ENCODE measurements around the gene NCDN. TPM values are rescaled to one million over a fixed set of nuclear protein-coding genes. Genes with fewer than 3 reads are reported as not detected.
"Not testable (repeated sequence)": the region's sequence is repeated elsewhere in the genome, so short reads cannot be mapped to it uniquely, and the experiment has no call there.

The NCDN gene
- total RNA-seq, 1 donor from 2014 or later, result 95.3 TPM

DNA sequence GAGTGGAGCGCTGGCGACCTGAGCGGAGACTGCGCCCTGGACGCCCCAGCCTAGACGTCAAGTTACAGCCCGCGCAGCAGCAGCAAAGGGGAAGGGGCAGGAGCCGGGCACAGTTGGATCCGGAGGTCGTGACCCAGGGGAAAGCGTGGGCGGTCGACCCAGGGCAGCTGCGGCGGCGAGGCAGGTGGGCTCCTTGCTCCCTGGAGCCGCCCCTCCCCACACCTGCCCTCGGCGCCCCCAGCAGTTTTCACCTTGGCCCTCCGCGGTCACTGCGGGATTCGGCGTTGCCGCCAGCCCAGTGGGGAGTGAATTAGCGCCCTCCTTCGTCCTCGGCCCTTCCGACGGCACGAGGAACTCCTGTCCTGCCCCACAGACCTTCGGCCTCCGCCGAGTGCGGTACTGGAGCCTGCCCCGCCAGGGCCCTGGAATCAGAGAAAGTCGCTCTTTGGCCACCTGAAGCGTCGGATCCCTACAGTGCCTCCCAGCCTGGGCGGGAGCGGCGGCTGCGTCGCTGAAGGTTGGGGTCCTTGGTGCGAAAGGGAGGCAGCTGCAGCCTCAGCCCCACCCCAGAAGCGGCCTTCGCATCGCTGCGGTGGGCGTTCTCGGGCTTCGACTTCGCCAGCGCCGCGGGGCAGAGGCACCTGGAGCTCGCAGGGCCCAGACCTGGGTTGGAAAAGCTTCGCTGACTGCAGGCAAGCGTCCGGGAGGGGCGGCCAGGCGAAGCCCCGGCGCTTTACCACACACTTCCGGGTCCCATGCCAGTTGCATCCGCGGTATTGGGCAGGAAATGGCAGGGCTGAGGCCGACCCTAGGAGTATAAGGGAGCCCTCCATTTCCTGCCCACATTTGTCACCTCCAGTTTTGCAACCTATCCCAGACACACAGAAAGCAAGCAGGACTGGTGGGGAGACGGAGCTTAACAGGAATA is 19.7 kb downstream of the NCDN start:
- H3K27me3 Mint-ChIP-seq (ENCODE audit: unreplicated experiment), result peaks cover 27% of the 10 kb centered on the region
- H3K4me1 Mint-ChIP-seq (ENCODE audit: low read depth, unreplicated experiment), result peaks cover 4% of the 10 kb centered on the region
- DNase-seq, result no peak
- H3K9me3 Mint-ChIP-seq (ENCODE audit: unreplicated experiment), result peaks cover 6% of the 10 kb centered on the region
- H3K36me3 Mint-ChIP-seq (ENCODE audit: unreplicated experiment), result peaks cover 5% of the 10 kb centered on the region
- H3K27ac Mint-ChIP-seq (ENCODE audit: unreplicated experiment), result no peak overlapping the region
- TF ChIP-seq, protein P1, sequence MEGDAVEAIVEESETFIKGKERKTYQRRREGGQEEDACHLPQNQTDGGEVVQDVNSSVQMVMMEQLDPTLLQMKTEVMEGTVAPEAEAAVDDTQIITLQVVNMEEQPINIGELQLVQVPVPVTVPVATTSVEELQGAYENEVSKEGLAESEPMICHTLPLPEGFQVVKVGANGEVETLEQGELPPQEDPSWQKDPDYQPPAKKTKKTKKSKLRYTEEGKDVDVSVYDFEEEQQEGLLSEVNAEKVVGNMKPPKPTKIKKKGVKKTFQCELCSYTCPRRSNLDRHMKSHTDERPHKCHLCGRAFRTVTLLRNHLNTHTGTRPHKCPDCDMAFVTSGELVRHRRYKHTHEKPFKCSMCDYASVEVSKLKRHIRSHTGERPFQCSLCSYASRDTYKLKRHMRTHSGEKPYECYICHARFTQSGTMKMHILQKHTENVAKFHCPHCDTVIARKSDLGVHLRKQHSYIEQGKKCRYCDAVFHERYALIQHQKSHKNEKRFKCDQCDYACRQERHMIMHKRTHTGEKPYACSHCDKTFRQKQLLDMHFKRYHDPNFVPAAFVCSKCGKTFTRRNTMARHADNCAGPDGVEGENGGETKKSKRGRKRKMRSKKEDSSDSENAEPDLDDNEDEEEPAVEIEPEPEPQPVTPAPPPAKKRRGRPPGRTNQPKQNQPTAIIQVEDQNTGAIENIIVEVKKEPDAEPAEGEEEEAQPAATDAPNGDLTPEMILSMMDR (IDR thresholded peaks at IDR 0.05; ENCODE audit: partially characterized antibody, unreplicated experiment), result no peak
- peak overlapping the region; percentile 36 for H3K4me3 Mint-ChIP-seq (ENCODE audit: unreplicated experiment)

DNA sequence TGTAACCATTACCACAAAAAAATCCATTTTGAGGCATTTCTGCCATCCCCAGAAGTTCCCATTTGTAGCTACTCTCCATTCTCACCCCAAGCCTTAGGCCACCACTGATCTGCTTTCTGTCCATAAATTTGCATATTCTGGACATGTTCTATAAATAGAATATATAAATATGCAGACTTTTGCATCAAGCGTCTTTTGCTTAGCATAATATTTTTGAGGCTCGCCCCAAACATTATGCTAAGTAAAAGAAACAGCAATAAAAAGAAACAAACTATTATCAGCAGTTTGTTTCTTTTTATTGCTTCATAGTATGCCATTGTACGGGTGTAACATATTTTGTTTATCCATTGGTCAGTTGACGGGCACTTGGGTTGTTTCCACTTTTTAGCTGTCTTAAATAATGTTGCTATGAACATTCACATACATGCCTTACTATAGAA is 23.4 kb downstream of the NCDN start:
- DNase-seq, result no peak
- Mint-ChIP-seq H3K27me3 (ENCODE audit: unreplicated experiment) (peaks cover 11% of the 10 kb centered on the region), H3K9me3 (ENCODE audit: unreplicated experiment) (peaks cover 2% of the 10 kb centered on the region), H3K4me1 (ENCODE audit: low read depth, unreplicated experiment) (peaks cover 4% of the 10 kb centered on the region), H3K4me3 (ENCODE audit: unreplicated experiment) (no peak overlapping the region), H3K27ac (ENCODE audit: unreplicated experiment) (no peak overlapping the region), H3K36me3 (ENCODE audit: unreplicated experiment) (no peaks in the 10 kb centered on the region)
- TF ChIP-seq, protein P1 (IDR thresholded peaks at IDR 0.05; ENCODE audit: partially characterized antibody, unreplicated experiment), result no peak

DNA sequence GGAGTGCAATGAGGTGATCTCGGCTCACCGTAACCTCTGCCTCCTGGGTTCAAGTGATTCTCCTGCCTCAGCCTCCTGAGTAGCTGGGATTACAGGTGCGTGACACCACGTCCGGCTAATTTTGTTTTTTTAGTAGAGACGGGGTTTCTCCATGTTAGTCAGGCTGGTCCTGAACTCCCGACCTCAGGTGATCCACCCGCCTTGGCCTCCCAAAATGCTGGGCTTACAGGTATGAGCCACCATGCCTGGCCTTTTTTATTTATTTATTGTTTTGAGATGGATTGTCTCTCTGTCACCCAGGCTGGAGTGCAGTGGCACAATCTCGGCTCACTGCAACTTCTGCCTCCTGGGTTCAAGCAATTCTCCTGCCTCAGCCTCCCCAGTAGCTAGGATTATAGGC is 24.0 kb downstream of the NCDN start:
- H3K36me3 Mint-ChIP-seq (ENCODE audit: unreplicated experiment); H3K27me3 Mint-ChIP-seq (ENCODE audit: unreplicated experiment); DNase-seq; H3K4me1 Mint-ChIP-seq (ENCODE audit: low read depth, unreplicated experiment); H3K4me3 Mint-ChIP-seq (ENCODE audit: unreplicated experiment); H3K9me3 Mint-ChIP-seq (ENCODE audit: unreplicated experiment); H3K27ac Mint-ChIP-seq (ENCODE audit: unreplicated experiment): not testable (repeated sequence)

- Mint-ChIP-seq H3K9me3 (ENCODE audit: unreplicated experiment) (peaks cover 3% of the 10 kb centered on the region), H3K36me3 (ENCODE audit: unreplicated experiment) (no peaks in the 10 kb centered on the region), H3K4me3 (ENCODE audit: unreplicated experiment) (no peak overlapping the region), H3K27me3 (ENCODE audit: unreplicated experiment) (peaks cover 8% of the 10 kb centered on the region), H3K4me1 (ENCODE audit: low read depth, unreplicated experiment) (peaks cover 2% of the 10 kb centered on the region), H3K27ac (ENCODE audit: unreplicated experiment) (no peak overlapping the region)
- no peak for DNase-seq
- TF ChIP-seq, protein P1 (IDR thresholded peaks at IDR 0.05; ENCODE audit: partially characterized antibody, unreplicated experiment), result no peak
Observed at GRCh38 chr1:35585281-35585680, 27.7 kb downstream of the NCDN start.

DNA sequence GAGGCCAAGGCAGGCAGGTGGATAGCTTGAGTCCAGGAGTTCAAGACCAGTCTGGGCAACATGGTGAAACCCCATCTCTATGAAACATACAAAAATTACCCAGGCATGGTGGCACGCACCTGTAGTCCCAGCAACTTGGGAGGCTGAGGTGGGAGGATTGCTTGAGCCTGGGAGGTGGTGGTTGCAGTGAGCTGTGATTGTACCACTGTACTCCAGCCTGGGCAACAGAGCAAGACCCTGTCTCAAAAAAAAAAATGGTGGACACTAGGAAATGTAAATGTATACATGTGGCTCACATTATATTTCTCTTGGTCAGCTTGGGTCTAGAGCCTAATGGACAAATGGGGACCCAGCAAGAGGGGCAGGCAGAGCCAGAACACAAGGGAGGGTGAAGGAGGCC is 28.2 kb downstream of the NCDN start:
- not testable (repeated sequence) for H3K9me3 Mint-ChIP-seq (ENCODE audit: unreplicated experiment); H3K27me3 Mint-ChIP-seq (ENCODE audit: unreplicated experiment); H3K36me3 Mint-ChIP-seq (ENCODE audit: unreplicated experiment); H3K4me1 Mint-ChIP-seq (ENCODE audit: low read depth, unreplicated experiment); DNase-seq; H3K27ac Mint-ChIP-seq (ENCODE audit: unreplicated experiment); H3K4me3 Mint-ChIP-seq (ENCODE audit: unreplicated experiment)

- TF ChIP-seq, protein P1 (IDR thresholded peaks at IDR 0.05; ENCODE audit: partially characterized antibody, unreplicated experiment), result no peak
- Mint-ChIP-seq H3K4me3 (ENCODE audit: unreplicated experiment) (no peak overlapping the region), H3K27ac (ENCODE audit: unreplicated experiment) (no peak overlapping the region)
Observed at GRCh38 chr1:35586808-35587207, 29.2 kb downstream of the NCDN start.

More at GRCh38 chr1:35586808-35587207, 29.2 kb downstream of the NCDN start:
- Mint-ChIP-seq H3K27me3 (ENCODE audit: unreplicated experiment) (peaks cover 8% of the 10 kb centered on the region), H3K4me1 (ENCODE audit: low read depth, unreplicated experiment) (peaks cover 2% of the 10 kb centered on the region), H3K36me3 (ENCODE audit: unreplicated experiment) (no peaks in the 10 kb centered on the region), H3K9me3 (ENCODE audit: unreplicated experiment) (peaks cover 3% of the 10 kb centered on the region)
- DNase-seq, result no peak

Data from glutamatergic neuron (in vitro differentiated cells).